Esophagus muscularis mucosa (tissue), 4 donors: ENCODE results near the gene TEX2. TPM values are rescaled to one million over a fixed set of nuclear protein-coding genes. Genes with fewer than 3 reads are reported as not detected.

Experiments
- DNase-seq: peaks from one replicate; pipeline ENCODE4 v3.0.0-alpha.2; 2017; ENCODE audit errors: extremely low spot score
- H3K27ac ChIP-seq, 4 donors: fragments of 200-600 bp; sonication (generic); replicated peaks in 1 of 4; 1 replicate in 3 of 4; 2 replicates in 1 of 4; pipeline ENCODE4 v1.5.1; 2016 to 2019; ENCODE audit warnings: mild to moderate bottlenecking in 1 of 4
- H3K27me3 ChIP-seq, 4 donors: fragments of 200-600 bp; sonication (generic); one replicate each; pipeline versions ENCODE4 v1.5.1 to v1.6.0; 2016 to 2019
- H3K36me3 ChIP-seq, 4 donors: fragments of 200-600 bp; sonication (generic); one replicate each; pipeline ENCODE4 v1.5.1; 2016 to 2019
- H3K4me1 ChIP-seq, 4 donors: fragments of 200-600 bp; sonication (generic); one replicate each; pipeline ENCODE4 v1.5.1; 2016 to 2019
- H3K4me3 ChIP-seq, 4 donors: fragments of 200-600 bp; sonication (generic); 1 replicate in 2 of 4; 2 replicates in 2 of 4; pipeline ENCODE4 v1.5.1; 2016 to 2019; ENCODE audit warnings: mild to moderate bottlenecking in 4 of 4, moderate library complexity in 1 of 4
- H3K9me3 ChIP-seq, 4 donors: fragments of 200-600 bp; sonication (generic); 1 replicate in 3 of 4; 2 replicates in 1 of 4; pipeline ENCODE4 v1.5.1; 2016 to 2019
- CTCF ChIP-seq, 3 experiments: fragments of 200-600 bp in 2 of 3; fragments of 450-650 bp in 1 of 3; sonication (generic) in 2 of 3; IDR thresholded peaks; one replicate each; pipeline ENCODE4 v1.5.1; 2017 to 2019; ENCODE audit warnings: antibody characterized with exemption in 3 of 3, mild to moderate bottlenecking in 2 of 3, moderate library complexity in 1 of 3
- EP300 ChIP-seq: sonication (generic); formaldehyde crosslinking; IDR thresholded peaks from one replicate; pipeline ENCODE4 v1.6.1; 2017; ENCODE audit warnings: antibody characterized with exemption
- POLR2A ChIP-seq: fragments of 450-650 bp; IDR thresholded peaks from one replicate; pipeline ENCODE4 v1.6.1; 2017; ENCODE audit warnings: antibody characterized with exemption, moderate library complexity, mild to moderate bottlenecking, low read depth
- POLR2AphosphoS5 ChIP-seq, 2 donors: sonication (generic); formaldehyde crosslinking; IDR thresholded peaks; one replicate each; pipeline ENCODE4 v1.6.1; 2017; ENCODE audit warnings: antibody characterized with exemption in 2 of 2
- WGBS: methylation state at CpG from one replicate; pipeline ENCODE4 v1.1.5; 2018; 5-methylcytosine and 5-hydroxymethylcytosine counted together
- intact Hi-C: fragments of 100-400 bp; cut with DNase I; formaldehyde crosslinking; loops from one replicate; pipeline ENCODE4 v1.15.1; 2023
- total RNA-seq, 4 donors: library from RNA; depleted of rRNA; stranded (reverse); fragments of >200 nt; gene quantifications; one replicate each; pipeline versions ENCODE4 v1.1.0 to v1.2.1, GENCODE V29; 2016

TEX2 gene
- total RNA-seq, 4 donors from 2014 or later, result 32.6 to 58.7 (median 46.1) TPM

- no peaks in the 10 kb centered on the region for H3K9me3 ChIP-seq
- peak overlapping the region in 1 of 4 donors; percentile 55 for H3K27ac ChIP-seq
- intact Hi-C loops, result no loop called here
- 86% methylated on average over 6 of the region's 6 CpGs for WGBS
- H3K4me1 ChIP-seq, result peaks cover 22 to 34% (median 29%) of the 10 kb centered on the region in 4 donors
- H3K4me3 ChIP-seq, result no peak overlapping the region
- no peaks in the 10 kb centered on the region for H3K27me3 ChIP-seq
- DNase-seq, result no peak
- H3K36me3 ChIP-seq, result peaks cover 0 to 18% (median 16%) of the 10 kb centered on the region in 4 donors
- no peak for TF ChIP-seq POLR2AphosphoS5 (IDR thresholded peaks at IDR 0.05)
- no peak for TF ChIP-seq CTCF (IDR thresholded peaks at IDR 0.05)
- TF ChIP-seq EP300, result no peak
- TF ChIP-seq POLR2A, result no peak
These were observed 45.8 kb downstream of the TEX2 start for GRCh38 chr17:64217249-64217691.

GRCh38 chr17:64216338-64217248 is 46.5 kb downstream of the TEX2 start:
- H3K36me3 ChIP-seq, result peaks cover 0 to 24% (median 21%) of the 10 kb centered on the region in 4 donors
- no peak for TF ChIP-seq POLR2AphosphoS5 (IDR thresholded peaks at IDR 0.05)
- no peak for TF ChIP-seq EP300
- no peak for DNase-seq
- H3K27me3 ChIP-seq, result no peaks in the 10 kb centered on the region
- no peaks in the 10 kb centered on the region for H3K9me3 ChIP-seq
- H3K4me1 ChIP-seq, result peaks cover 22 to 34% (median 29%) of the 10 kb centered on the region in 4 donors
- 54% methylated on average over 10 of the region's 11 CpGs for WGBS
- intact Hi-C loops, result no loop called here
- H3K4me3 ChIP-seq, result no peak overlapping the region
- peak overlapping the region in 2 of 4 donors; percentile 30 to 55 for H3K27ac ChIP-seq

- H3K27me3 ChIP-seq, result no peaks in the 10 kb centered on the region
- peaks cover 0 to 26% (median 22%) of the 10 kb centered on the region in 4 donors for H3K36me3 ChIP-seq
- peak overlapping the region in 2 of 4 donors; percentile 7 to 55 for H3K27ac ChIP-seq
- 53% methylated on average over 2 of the region's 2 CpGs for WGBS
- H3K9me3 ChIP-seq, result no peaks in the 10 kb centered on the region
- TF ChIP-seq POLR2AphosphoS5 (IDR thresholded peaks at IDR 0.05) (no peak), EP300 (no peak), POLR2A (no peak), CTCF (IDR thresholded peaks at IDR 0.05) (no peak)
- DNase-seq, result no peak
- H3K4me3 ChIP-seq, result no peak overlapping the region
- peaks cover 22 to 34% (median 29%) of the 10 kb centered on the region in 4 donors for H3K4me1 ChIP-seq
- intact Hi-C loops, result no loop called here
These were observed 47.1 kb downstream of the TEX2 start for GRCh38 chr17:64216000-64216337.

- Histone ChIP-seq H3K36me3 (peaks cover 0 to 26% (median 22%) of the 10 kb centered on the region in 4 donors), H3K9me3 (no peaks in the 10 kb centered on the region), H3K4me3 (no peak overlapping the region), H3K27ac (no peak overlapping the region), H3K27me3 (no peaks in the 10 kb centered on the region), H3K4me1 (peaks cover 22 to 34% (median 30%) of the 10 kb centered on the region in 4 donors)
- no peak for DNase-seq
- WGBS, result 99% methylated on average over 4 of the region's 4 CpGs
- intact Hi-C loops, result no loop called here
- TF ChIP-seq CTCF (IDR thresholded peaks at IDR 0.05) (no peak), POLR2A (no peak), POLR2AphosphoS5 (IDR thresholded peaks at IDR 0.05) (no peak), EP300 (no peak)
These were observed 48.1 kb downstream of the TEX2 start for GRCh38 chr17:64214950-64215349.

GRCh38 chr17:64213995-64214811 is 48.9 kb downstream of the TEX2 start:
- H3K27ac ChIP-seq, result no peak overlapping the region
- intact Hi-C loops, result no loop called here

More at GRCh38 chr17:64213995-64214811, 48.9 kb downstream of the TEX2 start:
- peaks cover 26 to 42% (median 38%) of the 10 kb centered on the region in 4 donors for H3K4me1 ChIP-seq
- WGBS, result 91% methylated on average over 14 of the region's 14 CpGs
- TF ChIP-seq POLR2A (no peak), CTCF (IDR thresholded peaks at IDR 0.05) (no peak), EP300 (no peak), POLR2AphosphoS5 (IDR thresholded peaks at IDR 0.05) (no peak)
- no peak overlapping the region for H3K4me3 ChIP-seq
- DNase-seq, result no peak
- peaks cover 0 to 26% (median 22%) of the 10 kb centered on the region in 4 donors for H3K36me3 ChIP-seq
- no peaks in the 10 kb centered on the region for H3K9me3 ChIP-seq
- H3K27me3 ChIP-seq, result no peaks in the 10 kb centered on the region
